Neural cell (in vitro differentiated cells): ENCODE data around the gene NOP10. TPM values are rescaled to one million over a fixed set of nuclear protein-coding genes. Genes with fewer than 3 reads are reported as not detected.
"Not testable (repeated sequence)": the region's sequence is repeated elsewhere in the genome, so short reads cannot be mapped to it uniquely, and the experiment has no call there.

Experiments
- H2AFZ ChIP-seq: fragments of 200-600, 300-800 bp; sonication (generic), shearing (Covaris generic); 2 replicates; pipeline ENCODE4 v1.6.0; 2014; ENCODE audit warnings: low read depth, mild to moderate bottlenecking, antibody characterized with exemption, low read length, moderate library complexity
- H3F3A ChIP-seq: fragments of 200-600 bp; shearing (Covaris generic); 2 replicates; pipeline ENCODE4 v1.6.1; 2016; ENCODE audit warnings: mild to moderate bottlenecking, moderate library complexity, mixed read lengths, antibody characterized with exemption, low read length; ENCODE audit not compliant: insufficient read depth, poor library complexity, severe bottlenecking
- H3K27ac ChIP-seq: fragments of 200-600, 300-800 bp; sonication (generic), shearing (Covaris generic); 2 replicates; pipeline ENCODE4 v1.5.1; 2014; ENCODE audit warnings: mild to moderate bottlenecking, low read length, moderate library complexity
- H3K27me3 ChIP-seq: fragments of 300-800, 200-600 bp; sonication (generic), shearing (Covaris generic); 2 replicates; pipeline ENCODE4 v1.6.0; 2014; ENCODE audit warnings: mild to moderate bottlenecking, low read depth, low read length, moderate library complexity; ENCODE audit not compliant: insufficient read depth
- H3K36me3 ChIP-seq: fragments of 300-800, 200-600 bp; sonication (generic), shearing (Covaris generic); 2 replicates; pipeline ENCODE4 v1.5.1; 2014; ENCODE audit warnings: mild to moderate bottlenecking, antibody characterized with exemption, low read length, moderate library complexity; ENCODE audit not compliant: insufficient read depth
- H3K4me2 ChIP-seq: fragments of 300-800, 200-600 bp; sonication (generic), shearing (Covaris generic); 2 replicates; pipeline ENCODE4 v1.6.0; 2014; ENCODE audit warnings: mild to moderate bottlenecking, low read length
- H3K4me3 ChIP-seq: fragments of 300-800, 200-600 bp; sonication (generic), shearing (Covaris generic); 2 replicates; pipeline ENCODE4 v1.5.1; 2014; ENCODE audit warnings: mild to moderate bottlenecking, low read length, moderate library complexity
- H3K79me2 ChIP-seq: fragments of 200-600 bp; shearing (Covaris generic); replicated peaks from 2 replicates; pipeline ENCODE4 v1.6.0; 2014; ENCODE audit warnings: mild to moderate bottlenecking, low read length, moderate library complexity; ENCODE audit not compliant: insufficient read depth
- H3K9ac ChIP-seq: fragments of 300-800, 200-600 bp; sonication (generic), shearing (Covaris generic); 2 replicates; pipeline ENCODE4 v1.6.1; 2016; ENCODE audit warnings: mild to moderate bottlenecking, low read length, mixed read lengths
- H3K9me2 ChIP-seq: fragments of 200-600 bp; shearing (Covaris generic); 2 replicates; pipeline ENCODE4 v1.6.1; 2016; ENCODE audit warnings: mild to moderate bottlenecking, low read length, mixed read lengths; ENCODE audit not compliant: insufficient read depth
- H3K9me3 ChIP-seq: fragments of 200-600, 300-800 bp; sonication (generic), shearing (Covaris generic); 2 replicates; pipeline ENCODE4 v1.6.1; 2016; ENCODE audit warnings: mild to moderate bottlenecking, mixed run types, low read length, moderate library complexity, mixed read lengths
- H4K20me1 ChIP-seq: fragments of 200-600 bp; shearing (Covaris generic); 2 replicates; pipeline ENCODE4 v1.6.1; 2016; ENCODE audit warnings: mild to moderate bottlenecking, mixed run types; ENCODE audit not compliant: insufficient read depth
- EP300 ChIP-seq: fragments of 450-650 bp; conservative IDR thresholded peaks from 2 replicates; pipeline ENCODE4 v1.6.1; 2014; ENCODE audit warnings: antibody characterized with exemption, mild to moderate bottlenecking, moderate library complexity; ENCODE audit not compliant: poor library complexity, severe bottlenecking
- EZH2 ChIP-seq: fragments of 200-600, 300-800 bp; shearing (Covaris generic), sonication (generic); IDR thresholded peaks from 2 replicates; pipeline ENCODE4 v1.6.1; 2014; ENCODE audit warnings: antibody characterized with exemption, low read length, borderline replicate concordance, mild to moderate bottlenecking; ENCODE audit not compliant: insufficient read depth, poor library complexity, severe bottlenecking
- MXI1 ChIP-seq: fragments of 450-650 bp; conservative IDR thresholded peaks from 2 replicates; pipeline ENCODE4 v1.6.1; 2014; ENCODE audit warnings: antibody characterized with exemption, mild to moderate bottlenecking; ENCODE audit not compliant: poor library complexity, severe bottlenecking
- POLR2AphosphoS5 ChIP-seq: IDR thresholded peaks from 2 replicates; pipeline ENCODE4 v1.6.1; 2012
- RAD21 ChIP-seq: fragments of 450-650 bp; conservative IDR thresholded peaks from 2 replicates; pipeline ENCODE4 v1.6.1; 2014; ENCODE audit warnings: antibody characterized with exemption, mild to moderate bottlenecking, moderate library complexity
- SMC3 ChIP-seq: fragments of 450-650 bp; conservative IDR thresholded peaks from 2 replicates; pipeline ENCODE4 v1.6.1; 2014; ENCODE audit warnings: antibody characterized with exemption, mild to moderate bottlenecking, moderate library complexity; ENCODE audit not compliant: poor library complexity
- TAF1 ChIP-seq: IDR thresholded peaks from 2 replicates; pipeline ENCODE4 v1.6.1; 2012; ENCODE audit warnings: low read depth
- polyA plus RNA-seq: library from polyadenylated mRNA; depleted of rRNA; stranded (reverse); fragments of >200 nt; gene quantifications from 2 replicates; pipeline ENCODE4 v1.2.3, GENCODE V29; 2014
- TF ChIP-seq, protein P1 (sequence below): fragments of 450-650 bp; IDR thresholded peaks from 2 replicates; pipeline ENCODE4 v1.5.1; 2014; ENCODE audit warnings: antibody characterized with exemption, mild to moderate bottlenecking, moderate library complexity; ENCODE audit not compliant: poor library complexity, severe bottlenecking
- TF ChIP-seq, protein P2 (sequence below): IDR thresholded peaks from 2 replicates; pipeline ENCODE4 v1.6.1; 2012; ENCODE audit warnings: borderline replicate concordance

NOP10 gene
- polyA plus RNA-seq, 1 donor from 2014 or later: 263 TPM

- Histone ChIP-seq H3K27me3 (no peaks in the 10 kb centered on the region), H3K4me3 (no peak overlapping the region), H4K20me1 (no peaks in the 10 kb centered on the region), H3K9me3 (no peaks in the 10 kb centered on the region), H3K9me2 (no peaks in the 10 kb centered on the region), H3K9ac (no peak overlapping the region), H3K27ac (no peak overlapping the region), H3F3A (no peaks in the 10 kb centered on the region), H3K79me2 (no peaks in the 10 kb centered on the region), H3K4me2 (no peak overlapping the region), H3K36me3 (no peaks in the 10 kb centered on the region), H2AFZ (no peak overlapping the region)
- TF ChIP-seq EZH2 (no peak), SMC3 (no peak), EP300 (no peak), TAF1 (no peak), POLR2AphosphoS5 (no peak), RAD21 (no peak), MXI1 (no peak)
- TF ChIP-seq, protein P1, sequence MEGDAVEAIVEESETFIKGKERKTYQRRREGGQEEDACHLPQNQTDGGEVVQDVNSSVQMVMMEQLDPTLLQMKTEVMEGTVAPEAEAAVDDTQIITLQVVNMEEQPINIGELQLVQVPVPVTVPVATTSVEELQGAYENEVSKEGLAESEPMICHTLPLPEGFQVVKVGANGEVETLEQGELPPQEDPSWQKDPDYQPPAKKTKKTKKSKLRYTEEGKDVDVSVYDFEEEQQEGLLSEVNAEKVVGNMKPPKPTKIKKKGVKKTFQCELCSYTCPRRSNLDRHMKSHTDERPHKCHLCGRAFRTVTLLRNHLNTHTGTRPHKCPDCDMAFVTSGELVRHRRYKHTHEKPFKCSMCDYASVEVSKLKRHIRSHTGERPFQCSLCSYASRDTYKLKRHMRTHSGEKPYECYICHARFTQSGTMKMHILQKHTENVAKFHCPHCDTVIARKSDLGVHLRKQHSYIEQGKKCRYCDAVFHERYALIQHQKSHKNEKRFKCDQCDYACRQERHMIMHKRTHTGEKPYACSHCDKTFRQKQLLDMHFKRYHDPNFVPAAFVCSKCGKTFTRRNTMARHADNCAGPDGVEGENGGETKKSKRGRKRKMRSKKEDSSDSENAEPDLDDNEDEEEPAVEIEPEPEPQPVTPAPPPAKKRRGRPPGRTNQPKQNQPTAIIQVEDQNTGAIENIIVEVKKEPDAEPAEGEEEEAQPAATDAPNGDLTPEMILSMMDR: no peak
- TF ChIP-seq, protein P2, sequence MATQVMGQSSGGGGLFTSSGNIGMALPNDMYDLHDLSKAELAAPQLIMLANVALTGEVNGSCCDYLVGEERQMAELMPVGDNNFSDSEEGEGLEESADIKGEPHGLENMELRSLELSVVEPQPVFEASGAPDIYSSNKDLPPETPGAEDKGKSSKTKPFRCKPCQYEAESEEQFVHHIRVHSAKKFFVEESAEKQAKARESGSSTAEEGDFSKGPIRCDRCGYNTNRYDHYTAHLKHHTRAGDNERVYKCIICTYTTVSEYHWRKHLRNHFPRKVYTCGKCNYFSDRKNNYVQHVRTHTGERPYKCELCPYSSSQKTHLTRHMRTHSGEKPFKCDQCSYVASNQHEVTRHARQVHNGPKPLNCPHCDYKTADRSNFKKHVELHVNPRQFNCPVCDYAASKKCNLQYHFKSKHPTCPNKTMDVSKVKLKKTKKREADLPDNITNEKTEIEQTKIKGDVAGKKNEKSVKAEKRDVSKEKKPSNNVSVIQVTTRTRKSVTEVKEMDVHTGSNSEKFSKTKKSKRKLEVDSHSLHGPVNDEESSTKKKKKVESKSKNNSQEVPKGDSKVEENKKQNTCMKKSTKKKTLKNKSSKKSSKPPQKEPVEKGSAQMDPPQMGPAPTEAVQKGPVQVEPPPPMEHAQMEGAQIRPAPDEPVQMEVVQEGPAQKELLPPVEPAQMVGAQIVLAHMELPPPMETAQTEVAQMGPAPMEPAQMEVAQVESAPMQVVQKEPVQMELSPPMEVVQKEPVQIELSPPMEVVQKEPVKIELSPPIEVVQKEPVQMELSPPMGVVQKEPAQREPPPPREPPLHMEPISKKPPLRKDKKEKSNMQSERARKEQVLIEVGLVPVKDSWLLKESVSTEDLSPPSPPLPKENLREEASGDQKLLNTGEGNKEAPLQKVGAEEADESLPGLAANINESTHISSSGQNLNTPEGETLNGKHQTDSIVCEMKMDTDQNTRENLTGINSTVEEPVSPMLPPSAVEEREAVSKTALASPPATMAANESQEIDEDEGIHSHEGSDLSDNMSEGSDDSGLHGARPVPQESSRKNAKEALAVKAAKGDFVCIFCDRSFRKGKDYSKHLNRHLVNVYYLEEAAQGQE: no peak
These were observed 10.7 kb upstream of the NOP10 start for GRCh38 chr15:34353627-34354026.

GRCh38 chr15:34352996-34353395 lies 10.1 kb upstream of the NOP10 start:
- not testable (repeated sequence) for H3K79me2 ChIP-seq, H3K4me2 ChIP-seq

DNA sequence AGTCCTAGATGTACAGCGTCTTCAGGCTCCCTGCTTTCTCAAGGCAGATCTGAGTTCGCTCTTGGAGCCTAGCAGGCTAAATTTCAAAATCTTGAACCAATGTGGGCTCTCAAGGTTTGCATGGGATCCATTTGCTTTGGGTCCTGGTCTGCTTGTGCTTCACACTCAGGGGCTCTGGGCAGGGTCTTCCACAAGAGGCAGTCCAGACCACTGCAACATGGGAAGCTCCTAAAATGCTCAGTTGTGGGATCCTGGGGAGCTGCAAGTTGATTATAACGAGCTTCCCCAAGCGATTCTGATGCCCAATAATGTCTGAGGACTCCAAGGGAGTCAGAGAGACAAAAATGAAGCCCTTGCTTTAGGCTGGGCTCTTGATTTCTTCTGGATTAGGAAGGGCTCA lies 6.8 kb upstream of the NOP10 start:
- TF ChIP-seq MXI1 (no peak), POLR2AphosphoS5 (no peak), TAF1 (no peak), EP300 (no peak), EZH2 (no peak), SMC3 (no peak), RAD21 (no peak)
- TF ChIP-seq, protein P1: no peak
- TF ChIP-seq, protein P2: no peak
- no peaks in the 10 kb centered on the region for H3K27me3 ChIP-seq
- H3K9me3 ChIP-seq: no peaks in the 10 kb centered on the region
- no peaks in the 10 kb centered on the region for H4K20me1 ChIP-seq
- H3K79me2 ChIP-seq: no peaks in the 10 kb centered on the region
- no peak overlapping the region for H3K4me3 ChIP-seq
- H3K36me3 ChIP-seq: no peaks in the 10 kb centered on the region
- H3K9me2 ChIP-seq: no peaks in the 10 kb centered on the region
- no peak overlapping the region for H3K4me2 ChIP-seq
- H3K9ac ChIP-seq: no peak overlapping the region
- H2AFZ ChIP-seq: no peak overlapping the region
- H3F3A ChIP-seq: no peaks in the 10 kb centered on the region
- no peak overlapping the region for H3K27ac ChIP-seq

More at GRCh38 chr15:34352996-34353395, 10.1 kb upstream of the NOP10 start:
- H3K4me3 ChIP-seq, H3K27me3 ChIP-seq, H4K20me1 ChIP-seq, H3K9me2 ChIP-seq, H2AFZ ChIP-seq, H3K9ac ChIP-seq, H3K27ac ChIP-seq, H3K36me3 ChIP-seq, H3K9me3 ChIP-seq, H3F3A ChIP-seq: not testable (repeated sequence)
